Activated CD8-positive, alpha-beta memory T cell treated with anti-CD3 and anti-CD28 coated beads, Interleukin-2, amount 50 U/mL, for 24 hours (primary cell): ENCODE measurements around the gene TRAPPC12.
"Not testable (repeated sequence)": the region's sequence is repeated elsewhere in the genome, so short reads cannot be mapped to it uniquely, and the experiment has no call there.

ENCODE experiments used
- DNase-seq: peaks from one replicate; pipeline ENCODE4 v3.0.0-alpha.2; 2020; ENCODE audit errors: extremely low read depth

The TRAPPC12 gene

GRCh38 chr2:3432693-3433338, 53.3 kb downstream of the TRAPPC12 start:
- no peak for DNase-seq

- DNase-seq, result no peak
Measured at GRCh38 chr2:3433339-3433699, 53.8 kb downstream of the TRAPPC12 start.

GRCh38 chr2:3433776-3434400, 54.4 kb downstream of the TRAPPC12 start:
- DNase-seq, result no peak

- no peak for DNase-seq
Measured at GRCh38 chr2:3434654-3435053, 55.2 kb downstream of the TRAPPC12 start.

GRCh38 chr2:3435445-3435844, 56.0 kb downstream of the TRAPPC12 start:
- no peak for DNase-seq

GRCh38 chr2:3440477-3440876, 61.0 kb downstream of the TRAPPC12 start:
- DNase-seq, result no peak

GRCh38 chr2:3441465-3441864, 62.0 kb downstream of the TRAPPC12 start:
- no peak for DNase-seq

DNA sequence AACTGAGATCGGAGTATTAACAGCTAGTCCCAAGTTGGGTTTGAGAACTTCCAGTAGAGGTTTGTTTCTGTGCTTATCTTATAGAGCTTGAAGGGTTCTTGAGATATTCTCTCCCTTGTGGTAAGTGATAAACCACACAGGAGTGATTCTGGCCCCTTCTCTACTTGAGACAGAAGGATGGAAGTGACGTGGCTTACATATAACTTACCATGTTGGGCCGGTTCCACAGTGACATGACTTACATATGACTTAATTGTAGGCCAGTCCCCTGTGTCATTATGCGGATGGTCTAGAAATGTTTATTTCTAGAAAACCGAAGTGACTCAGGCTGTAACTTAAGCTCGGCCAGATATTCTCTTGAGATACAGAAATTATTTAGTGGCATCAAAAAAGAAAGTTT, 62.7 kb downstream of the TRAPPC12 start:
- DNase-seq, result no peak

- no peak for DNase-seq
Measured at GRCh38 chr2:3443083-3443482, 63.6 kb downstream of the TRAPPC12 start.

DNA sequence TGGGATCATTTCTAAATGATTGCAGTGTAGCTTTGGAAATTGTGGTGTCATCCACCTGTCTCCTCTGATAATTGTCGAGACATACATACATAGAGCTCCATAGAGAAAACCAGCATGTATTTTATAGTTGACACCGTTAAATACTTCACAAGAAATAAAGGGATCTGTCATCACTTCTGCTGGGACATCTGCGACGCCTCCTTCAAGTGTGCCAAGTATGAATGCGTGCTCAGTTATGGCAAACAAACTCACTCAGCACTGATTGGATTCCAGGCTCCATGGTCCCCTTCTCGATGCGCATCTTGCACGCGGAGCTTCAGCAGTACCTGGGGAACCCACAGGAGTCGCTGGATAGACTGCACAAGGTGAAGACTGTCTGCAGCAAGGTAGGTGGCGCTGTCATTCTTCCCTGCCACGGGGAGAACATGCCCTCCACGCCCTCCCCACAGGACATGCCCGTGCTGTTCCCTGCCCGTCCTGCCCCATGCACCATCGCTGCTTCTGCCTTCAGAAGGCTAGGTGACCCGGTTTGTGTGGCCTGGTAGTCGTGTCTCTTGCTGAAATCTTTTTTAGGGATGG, 64.1 kb downstream of the TRAPPC12 start:
- no peak for DNase-seq

DNA sequence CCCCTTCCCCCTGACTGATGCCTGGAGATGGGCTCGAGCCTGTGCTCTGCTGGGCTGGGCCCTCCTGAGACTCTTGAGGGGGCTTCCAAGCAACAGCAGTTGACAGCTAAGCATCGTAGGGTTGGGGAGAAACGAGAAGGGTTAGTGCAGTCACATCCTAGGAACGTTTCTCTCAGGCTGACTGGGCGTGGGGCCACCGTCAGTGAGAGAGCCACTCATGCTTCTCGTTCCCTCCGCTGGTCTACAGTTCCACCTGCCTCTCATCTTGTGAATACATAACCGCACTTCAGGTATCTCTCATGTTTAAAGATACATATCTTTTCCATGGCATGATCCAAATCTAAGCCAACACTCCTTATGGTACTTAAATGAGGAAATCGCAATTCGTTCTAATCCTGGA, 66.4 kb downstream of the TRAPPC12 start:
- no peak for DNase-seq

DNA sequence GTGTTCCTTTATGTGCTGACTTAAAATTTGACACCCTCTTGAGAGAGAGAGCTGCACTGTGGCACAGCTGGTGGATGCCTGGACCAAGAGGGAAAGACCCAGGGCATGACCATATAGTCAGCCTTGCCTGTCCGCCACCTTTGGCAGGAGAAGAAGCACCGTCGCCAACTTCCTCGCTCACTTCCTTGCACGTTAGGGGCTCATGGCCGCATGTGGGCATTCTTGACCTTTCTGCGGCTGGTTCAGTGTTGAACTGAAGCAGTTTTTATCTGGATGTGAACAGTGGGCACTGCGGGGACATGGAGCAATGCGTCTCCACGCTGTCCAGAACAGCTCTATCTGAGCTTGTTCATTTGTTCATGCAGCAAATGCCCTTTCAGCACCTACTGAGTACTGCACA, 66.9 kb downstream of the TRAPPC12 start:
- no peak for DNase-seq

GRCh38 chr2:3447186-3447585, 67.7 kb downstream of the TRAPPC12 start:
- not testable (repeated sequence) for DNase-seq

- no peak for DNase-seq
Measured at GRCh38 chr2:3447789-3448317, 68.4 kb downstream of the TRAPPC12 start.

- not testable (repeated sequence) for DNase-seq
Measured at GRCh38 chr2:3448441-3448911, 69.0 kb downstream of the TRAPPC12 start.

DNA sequence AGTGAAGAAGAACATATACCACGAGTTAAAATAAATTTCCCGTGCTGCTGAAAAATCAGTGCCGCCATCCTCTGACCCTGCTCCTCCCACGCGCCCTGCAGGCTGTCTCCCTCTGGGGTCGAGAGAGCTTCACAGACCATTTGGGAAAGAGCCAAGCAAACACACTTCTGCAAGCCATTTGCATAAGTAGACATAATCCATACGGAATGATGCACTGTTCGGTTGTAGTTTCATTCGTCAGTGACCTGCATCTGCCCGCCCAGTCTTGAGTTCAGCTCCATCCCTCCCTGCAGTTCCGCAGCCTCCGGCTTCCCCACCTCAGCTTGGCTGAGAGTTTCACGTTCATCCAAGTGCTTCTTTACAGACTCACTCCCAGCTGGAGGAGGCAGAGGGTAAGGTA, 69.6 kb downstream of the TRAPPC12 start:
- no peak for DNase-seq

- DNase-seq, result no peak
Measured at GRCh38 chr2:3449936-3450335, 70.4 kb downstream of the TRAPPC12 start.

GRCh38 chr2:3450385-3451010, 71.0 kb downstream of the TRAPPC12 start:
- no peak for DNase-seq

GRCh38 chr2:3451169-3451568, 71.7 kb downstream of the TRAPPC12 start:
- no peak for DNase-seq

DNA sequence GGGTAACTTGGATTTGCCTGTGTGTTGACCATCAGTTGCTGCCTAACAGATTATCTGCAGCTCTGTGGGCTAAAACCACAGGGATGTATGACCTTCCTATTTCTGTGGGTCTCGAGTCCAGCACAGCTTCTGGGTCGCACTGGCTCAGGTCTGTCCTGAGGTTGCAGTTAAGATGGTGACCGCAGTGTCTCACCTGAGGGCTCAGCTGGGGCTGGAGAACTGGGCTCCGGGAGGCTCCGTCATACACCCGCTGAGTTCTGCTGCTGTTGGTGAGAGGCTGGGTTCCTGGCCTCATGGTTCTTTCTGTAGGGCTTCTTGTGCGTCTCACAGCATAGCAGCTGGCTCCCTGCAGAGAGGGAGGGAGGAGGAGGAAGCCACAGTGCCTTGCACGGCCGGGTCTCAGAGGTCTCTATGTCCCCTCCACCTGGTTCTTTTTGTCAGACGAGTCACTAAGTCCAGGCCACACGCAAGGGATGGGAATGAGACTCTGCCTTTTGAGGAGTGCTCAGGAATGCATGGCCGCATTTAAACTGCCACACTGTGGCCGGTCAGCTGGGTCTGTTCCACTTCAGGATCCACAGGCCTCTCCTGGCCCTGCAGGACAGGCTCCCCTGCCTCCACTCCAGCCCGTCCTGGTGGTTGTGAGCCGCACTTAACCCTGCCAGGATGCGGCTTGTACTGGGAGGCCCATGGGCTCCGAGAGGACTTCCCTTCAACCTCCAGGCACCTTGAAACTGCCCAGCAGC, 72.6 kb downstream of the TRAPPC12 start:
- DNase-seq, result no peak

DNA sequence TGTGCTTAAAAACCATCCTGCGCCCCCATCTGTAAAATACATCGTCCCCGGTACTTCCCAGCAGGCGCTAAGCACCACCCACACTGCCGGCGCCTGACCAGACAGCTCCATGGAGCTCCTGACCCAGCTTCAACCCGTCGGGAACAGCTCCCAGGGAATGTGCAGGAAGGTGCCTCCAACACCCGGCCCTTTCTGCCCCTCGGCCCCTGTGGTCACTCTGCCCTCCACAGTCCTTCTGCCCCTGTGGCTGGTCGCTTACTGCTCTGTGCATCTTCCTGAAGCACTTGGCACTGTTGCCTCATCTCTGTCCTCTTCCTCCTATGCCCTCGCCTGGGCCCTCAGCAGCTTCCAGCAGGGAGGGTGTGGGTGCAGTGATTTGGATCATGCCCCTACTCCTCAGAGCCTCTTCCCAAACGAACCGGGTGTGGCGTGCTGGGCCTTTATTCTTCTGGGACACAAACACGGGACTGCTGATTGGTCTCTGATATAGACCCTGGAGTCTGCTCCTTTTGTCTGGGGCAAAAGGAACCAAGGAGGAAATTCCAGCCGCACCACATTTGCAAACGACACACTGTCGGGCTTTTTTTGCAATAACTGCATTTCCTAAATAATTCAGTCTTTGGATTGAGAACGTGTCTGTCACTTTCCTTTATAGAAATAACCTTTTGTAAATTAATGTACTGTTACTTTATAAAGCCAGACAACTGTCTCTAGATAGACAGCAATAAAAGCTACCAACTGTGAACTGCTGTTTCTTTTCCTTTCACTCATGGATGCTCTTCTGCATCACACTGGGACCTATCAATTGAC, 73.9 kb downstream of the TRAPPC12 start:
- DNase-seq, result no peak
